Neuron (in vitro differentiated cells): Measurements from ENCODE around the gene TCHP.
A peak's percentile ranks its signal among the peaks of the same experiment; 100 is the strongest.
"Not testable (repeated sequence)": the region's sequence is repeated elsewhere in the genome, so short reads cannot be mapped to it uniquely, and the experiment has no call there.

ENCODE experiments used
- H2AFZ ChIP-seq: one replicate; pipeline ENCODE4 v1.6.1; 2013; ENCODE audit warnings: low read depth, mild to moderate bottlenecking, inconsistent platforms, low read length, moderate library complexity
- H3K27me3 ChIP-seq: one replicate; pipeline ENCODE4 v1.6.1; 2013; ENCODE audit warnings: low read length; ENCODE audit not compliant: insufficient read depth
- H3K36me3 ChIP-seq: one replicate; pipeline ENCODE4 v1.6.1; 2013; ENCODE audit warnings: low read length; ENCODE audit not compliant: insufficient read depth
- H3K4me1 ChIP-seq: one replicate; pipeline ENCODE4 v1.6.1; 2013; ENCODE audit warnings: low read length; ENCODE audit not compliant: insufficient read depth
- H3K4me3 ChIP-seq: 2 replicates; pipeline ENCODE4 v1.5.1; 2013; ENCODE audit warnings: mild to moderate bottlenecking, low read length, moderate library complexity
- H3K9me3 ChIP-seq: one replicate; pipeline ENCODE4 v1.6.1; 2013; ENCODE audit warnings: low read length

Gene TCHP

DNA sequence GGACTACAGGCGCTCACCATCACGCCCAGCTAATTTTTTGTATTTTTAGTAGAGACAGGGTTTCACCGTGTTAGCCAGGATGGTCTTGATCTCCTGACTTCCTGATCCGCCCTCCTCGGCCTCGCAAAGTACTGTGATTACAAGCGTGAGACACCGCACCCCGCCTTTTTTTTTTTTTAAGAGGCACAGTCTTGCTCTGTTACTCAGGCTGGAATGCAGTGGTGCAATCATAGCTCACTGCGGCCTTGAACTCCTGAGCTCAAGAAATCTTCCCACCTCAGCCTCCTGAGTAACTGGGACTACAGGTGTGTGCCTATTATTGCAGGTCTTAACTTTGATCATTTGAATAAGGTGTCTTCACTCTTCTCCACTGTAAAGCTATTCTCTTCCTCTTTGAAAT lies 14.5 kb upstream of the TCHP start:
- peaks cover 5% of the 10 kb centered on the region for H3K4me1 ChIP-seq
- no peaks in the 10 kb centered on the region for H3K9me3 ChIP-seq
- no peak overlapping the region for H3K4me3 ChIP-seq
- H3K36me3 ChIP-seq, result no peaks in the 10 kb centered on the region
- no peak overlapping the region for H2AFZ ChIP-seq
- H3K27me3 ChIP-seq, result no peaks in the 10 kb centered on the region

- H3K9me3 ChIP-seq, result no peaks in the 10 kb centered on the region
- H3K36me3 ChIP-seq, result no peaks in the 10 kb centered on the region
- no peak overlapping the region for H2AFZ ChIP-seq
- H3K27me3 ChIP-seq, result peaks cover 6% of the 10 kb centered on the region
- H3K4me3 ChIP-seq, result no peak overlapping the region
- no peaks in the 10 kb centered on the region for H3K4me1 ChIP-seq
Measured at GRCh38 chr12:109888179-109889020, 11.7 kb upstream of the TCHP start.

GRCh38 chr12:109890620-109891170 lies 9.4 kb upstream of the TCHP start:
- Histone ChIP-seq H3K36me3 (no peaks in the 10 kb centered on the region), H3K4me3 (no peak overlapping the region), H3K9me3 (no peaks in the 10 kb centered on the region), H3K27me3 (peaks cover 6% of the 10 kb centered on the region), H2AFZ (no peak overlapping the region), H3K4me1 (no peaks in the 10 kb centered on the region)

GRCh38 chr12:109891731-109892130 lies 8.3 kb upstream of the TCHP start:
- H3K36me3 ChIP-seq, H3K27me3 ChIP-seq, H2AFZ ChIP-seq: not testable (repeated sequence)

GRCh38 chr12:109892165-109892715 lies 7.8 kb upstream of the TCHP start:
- H3K4me1 ChIP-seq, result no peaks in the 10 kb centered on the region
- no peaks in the 10 kb centered on the region for H3K9me3 ChIP-seq
- H3K36me3 ChIP-seq, result no peaks in the 10 kb centered on the region
- peaks cover 6% of the 10 kb centered on the region for H3K27me3 ChIP-seq
- no peak overlapping the region for H2AFZ ChIP-seq
- no peak overlapping the region for H3K4me3 ChIP-seq

More at GRCh38 chr12:109891731-109892130, 8.3 kb upstream of the TCHP start:
- H3K9me3 ChIP-seq, H3K4me3 ChIP-seq, H3K4me1 ChIP-seq: not testable (repeated sequence)

DNA sequence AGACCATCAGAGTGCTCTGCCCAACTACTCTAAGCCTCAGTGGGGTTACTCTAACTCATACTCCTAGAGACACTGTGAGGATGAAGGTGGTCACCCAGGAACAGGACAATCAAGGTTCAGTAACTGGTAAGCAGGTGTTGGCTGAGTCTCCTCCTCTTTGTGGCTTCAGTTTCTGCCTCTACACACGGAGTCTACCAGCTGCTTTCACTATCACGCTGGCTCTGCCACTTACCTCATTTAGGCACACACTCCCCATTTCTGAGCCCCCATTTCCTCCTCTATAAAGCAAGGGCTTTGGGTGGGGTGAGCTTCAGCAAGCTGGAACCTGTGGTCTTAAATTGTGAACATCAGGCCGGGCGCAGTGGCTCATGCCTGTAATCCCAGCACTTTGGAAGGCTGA lies 7.3 kb upstream of the TCHP start:
- Histone ChIP-seq H3K27me3 (peaks cover 6% of the 10 kb centered on the region), H2AFZ (no peak overlapping the region), H3K4me1 (no peaks in the 10 kb centered on the region), H3K4me3 (no peak overlapping the region), H3K9me3 (no peaks in the 10 kb centered on the region), H3K36me3 (no peaks in the 10 kb centered on the region)

DNA sequence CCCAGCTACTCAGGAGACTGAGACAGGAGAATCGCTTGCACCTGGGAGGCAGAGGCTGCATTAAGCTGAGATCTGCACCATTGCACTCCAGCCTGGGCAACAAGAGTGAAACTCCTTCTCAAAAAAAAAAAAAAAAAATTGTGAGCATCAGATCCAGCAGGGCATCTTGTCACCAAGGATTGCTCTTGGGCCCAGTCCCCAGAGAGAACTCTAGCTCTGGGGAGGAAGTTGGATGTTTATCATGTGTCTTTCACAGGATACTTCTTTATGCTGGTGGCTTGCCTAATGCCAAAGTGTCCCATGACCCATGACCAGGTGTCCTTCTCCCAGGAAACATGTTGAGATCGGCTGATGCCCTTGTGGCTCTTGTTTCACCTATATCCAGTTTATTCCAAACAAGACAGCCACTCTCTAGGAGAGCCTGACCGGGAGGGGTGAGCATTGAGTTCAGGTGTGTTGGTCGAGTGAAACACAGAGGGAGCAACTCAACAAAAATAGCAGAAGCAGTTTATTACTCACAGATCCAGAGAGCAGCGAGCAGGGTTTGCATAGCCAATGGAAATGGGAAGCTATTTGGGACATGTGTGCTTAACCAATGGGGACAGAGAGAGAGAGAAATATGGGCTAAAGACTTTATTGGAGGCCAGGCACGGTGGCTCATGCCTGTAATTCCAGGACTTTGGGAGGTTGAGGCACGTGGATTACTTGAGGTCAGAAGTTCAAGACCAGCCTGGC lies 6.6 kb upstream of the TCHP start:
- no peak overlapping the region for H3K4me3 ChIP-seq
- H3K4me1 ChIP-seq, result no peaks in the 10 kb centered on the region
- peaks cover 6% of the 10 kb centered on the region for H3K27me3 ChIP-seq
- H3K36me3 ChIP-seq, result no peaks in the 10 kb centered on the region
- H3K9me3 ChIP-seq, result no peaks in the 10 kb centered on the region
- no peak overlapping the region for H2AFZ ChIP-seq

- H3K27me3 ChIP-seq, result peaks cover 6% of the 10 kb centered on the region
- peaks cover 3% of the 10 kb centered on the region for H3K4me1 ChIP-seq
- H3K4me3 ChIP-seq, result no peak overlapping the region
- no peaks in the 10 kb centered on the region for H3K36me3 ChIP-seq
- H3K9me3 ChIP-seq, result no peaks in the 10 kb centered on the region
- H2AFZ ChIP-seq, result no peak overlapping the region
Measured at GRCh38 chr12:109894939-109895338, 5.1 kb upstream of the TCHP start.

DNA sequence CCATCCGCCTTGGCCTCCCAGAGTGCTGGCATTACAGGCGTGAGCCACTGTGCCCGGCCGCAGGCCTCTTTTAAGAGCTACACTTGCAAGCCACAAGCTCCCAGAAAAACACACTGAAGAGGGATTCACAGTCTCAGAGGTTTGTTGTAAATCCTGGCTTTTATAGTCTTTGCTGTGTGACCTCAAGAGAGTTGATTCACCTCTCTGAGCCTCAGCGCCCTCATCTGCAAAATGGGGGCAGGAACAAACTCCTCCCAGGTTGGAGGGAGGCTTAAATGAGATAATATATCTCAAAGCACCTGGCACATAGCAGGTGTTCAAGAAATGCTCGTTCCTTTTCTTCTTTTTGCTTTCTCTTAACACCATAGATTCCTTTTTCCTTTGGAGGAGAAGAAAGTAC lies 3.9 kb upstream of the TCHP start:
- H3K9me3 ChIP-seq, result no peaks in the 10 kb centered on the region
- no peak overlapping the region for H2AFZ ChIP-seq
- peaks cover 9% of the 10 kb centered on the region for H3K4me1 ChIP-seq
- H3K27me3 ChIP-seq, result peaks cover 6% of the 10 kb centered on the region
- no peak overlapping the region for H3K4me3 ChIP-seq
- no peaks in the 10 kb centered on the region for H3K36me3 ChIP-seq

DNA sequence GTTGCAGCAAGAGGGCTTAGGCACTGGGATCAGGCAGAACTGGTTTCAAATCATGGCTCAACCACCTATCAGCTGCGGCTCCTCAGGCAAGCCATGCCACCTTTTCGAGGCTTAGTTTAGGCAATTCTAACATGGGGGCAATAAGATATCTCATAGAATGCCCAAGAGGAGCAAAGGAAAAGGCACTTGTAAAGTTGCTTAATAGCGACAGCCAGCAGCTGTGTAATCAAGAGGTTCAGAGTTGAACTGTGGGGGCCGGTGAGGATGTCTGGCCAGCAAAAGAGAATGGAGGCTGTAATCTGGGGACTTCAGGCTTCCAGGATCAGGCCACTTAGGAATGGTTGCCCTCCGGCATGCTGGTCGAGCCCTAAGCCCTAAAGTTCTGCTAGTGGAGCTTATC lies 3.0 kb upstream of the TCHP start:
- Histone ChIP-seq H3K4me1 (peaks cover 16% of the 10 kb centered on the region), H3K9me3 (no peaks in the 10 kb centered on the region), H3K4me3 (no peak overlapping the region), H2AFZ (no peak overlapping the region), H3K27me3 (peaks cover 6% of the 10 kb centered on the region), H3K36me3 (no peaks in the 10 kb centered on the region)

GRCh38 chr12:109899345-109899744 lies 729 bp upstream of the TCHP start:
- not testable (repeated sequence) for H3K27me3 ChIP-seq, H3K9me3 ChIP-seq
- H3K36me3 ChIP-seq, result peaks cover 16% of the 10 kb centered on the region
- peak overlapping the region; percentile 69 for H2AFZ ChIP-seq
- peak overlapping the region; percentile 87 for H3K4me3 ChIP-seq
- H3K4me1 ChIP-seq, result peaks cover 16% of the 10 kb centered on the region

- H2AFZ ChIP-seq, result peak overlapping the region; percentile 69
- H3K4me1 ChIP-seq, result peaks cover 16% of the 10 kb centered on the region
- no peaks in the 10 kb centered on the region for H3K27me3 ChIP-seq
- peak overlapping the region; percentile 87 for H3K4me3 ChIP-seq
- peaks cover 29% of the 10 kb centered on the region for H3K36me3 ChIP-seq
- no peaks in the 10 kb centered on the region for H3K9me3 ChIP-seq
Measured at GRCh38 chr12:109900752-109901580, 892 bp downstream of the TCHP start.
